Heart left ventricle (tissue), 13 donors: ENCODE measurements around the gene CNTNAP4.

Source experiments
- POLR2A ChIP-seq, 2 donors: fragments of 450-650 bp; IDR thresholded peaks; one replicate each; pipeline ENCODE4 v1.6.1; 2017; ENCODE audit warnings: antibody characterized with exemption in 2 of 2, mild to moderate bottlenecking in 2 of 2, moderate library complexity in 2 of 2
- TF ChIP-seq, protein P1 (sequence below), 12 donors: fragments of 200-600 bp; sonication (generic) in 4 of 12; IDR thresholded peaks; one replicate each; pipeline versions ENCODE4 v1.5.0 to v1.8.0; 2018 to 2022; ENCODE audit warnings: antibody characterized with exemption in 12 of 12, mild to moderate bottlenecking in 5 of 12
- donor health status: ischemic (EF 13 %, LVEDD 7.1; RV severe dilation, severe dysfunction).
- donor health status: DM: no; HTN: yes; CAD: no.
- donor health status: DM: no; HTN: no; CAD: no.
- donor health status: ischemic (EF 25% LVEDD 6.9; RV normal size, moderate dysfunction).
- donor health status: ischemic (EF 25% LVEDD 5.7; RV mildly dilated, moderate dysfunction).
- donor health status: ischemic (EF 35%, LVEDD 5.7; RV mildly dilated, moderate dysfunction).
- donor health status: nonischemic (EF 11% LVEDD 7.7; RV severe dilation, severe dysfunction).
- donor health status: DM: yes; HTN: yes; CAD: no.
- donor health status: PGD.
- donor health status: ischemic (EF 29% LVEDD 5.4; RV normal size, mild dysfunction).
- donor health status: nonischemic (EF 23%, LVEDD 6.1; RV moderate dilation, normal function).

DNA sequence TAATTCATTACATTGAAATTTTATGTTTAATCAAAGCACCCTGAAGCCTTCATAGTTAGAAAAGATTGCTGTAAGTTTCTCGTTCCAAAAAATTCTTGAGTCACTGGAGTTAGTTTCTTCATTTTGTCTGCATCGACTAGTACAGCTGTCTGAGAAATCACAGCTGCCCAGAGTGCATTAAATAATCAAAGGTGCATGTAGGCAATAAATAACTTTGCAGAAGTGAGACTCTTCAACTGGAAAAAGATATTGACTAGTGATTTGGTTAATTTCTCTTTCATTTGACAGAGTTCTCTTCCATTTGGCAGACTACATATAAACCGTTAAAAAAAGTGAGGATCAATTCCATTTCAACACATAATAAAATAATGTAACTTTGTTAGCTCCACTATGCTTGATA lies 234.0 kb downstream of the CNTNAP4 start:
- TF ChIP-seq, protein P1, sequence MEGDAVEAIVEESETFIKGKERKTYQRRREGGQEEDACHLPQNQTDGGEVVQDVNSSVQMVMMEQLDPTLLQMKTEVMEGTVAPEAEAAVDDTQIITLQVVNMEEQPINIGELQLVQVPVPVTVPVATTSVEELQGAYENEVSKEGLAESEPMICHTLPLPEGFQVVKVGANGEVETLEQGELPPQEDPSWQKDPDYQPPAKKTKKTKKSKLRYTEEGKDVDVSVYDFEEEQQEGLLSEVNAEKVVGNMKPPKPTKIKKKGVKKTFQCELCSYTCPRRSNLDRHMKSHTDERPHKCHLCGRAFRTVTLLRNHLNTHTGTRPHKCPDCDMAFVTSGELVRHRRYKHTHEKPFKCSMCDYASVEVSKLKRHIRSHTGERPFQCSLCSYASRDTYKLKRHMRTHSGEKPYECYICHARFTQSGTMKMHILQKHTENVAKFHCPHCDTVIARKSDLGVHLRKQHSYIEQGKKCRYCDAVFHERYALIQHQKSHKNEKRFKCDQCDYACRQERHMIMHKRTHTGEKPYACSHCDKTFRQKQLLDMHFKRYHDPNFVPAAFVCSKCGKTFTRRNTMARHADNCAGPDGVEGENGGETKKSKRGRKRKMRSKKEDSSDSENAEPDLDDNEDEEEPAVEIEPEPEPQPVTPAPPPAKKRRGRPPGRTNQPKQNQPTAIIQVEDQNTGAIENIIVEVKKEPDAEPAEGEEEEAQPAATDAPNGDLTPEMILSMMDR (IDR thresholded peaks at IDR 0.05), result no peak
- TF ChIP-seq POLR2A (IDR thresholded peaks at IDR 0.05), result no peak
